GM12878 (cell line): ENCODE data around the gene PITPNB. TPM values are rescaled to one million over a fixed set of nuclear protein-coding genes. Genes with fewer than 3 reads are reported as not detected.

Experiments
- ATAC-seq: fragments of 200-7000 bp; cut with Tn5 transposase; 3 replicates; pipeline ENCODE4 v1.9.1; 2020; ENCODE audit warnings: mild to moderate bottlenecking, moderate library complexity
- BruUV-seq: library from RNA; stranded (reverse); fragments of 400-500 nt; replicated peaks from 2 replicates; lab custom pipeline; 2021; lab: Mats Ljungman, UMichigan
- CTCF ChIA-PET: fragments of 300-600 bp; sonication (Branson Sonifier 250); formaldehyde crosslinking; extraction: SDS; loops from one replicate; lab custom pipeline; 2021; ENCODE audit warnings: inconsistent platforms; lab: Yijun Ruan, JAX
- POLR2A ChIA-PET: fragments of 350-600 bp; formaldehyde crosslinking; extraction: SDS; loops from one replicate; lab custom pipeline; 2021; ENCODE audit warnings: inconsistent platforms; lab: Charles Lee
- RAD21 ChIA-PET: fragments of 300-600 bp; sonication (Branson Sonifier 250); formaldehyde crosslinking; loops from one replicate; lab custom pipeline; 2023; ENCODE audit warnings: antibody characterized with exemption; ENCODE audit not compliant: unreplicated experiment; lab: Charles Lee
- SMC1A ChIA-PET: fragments of 300-600 bp; sonication (Branson Sonifier 250); formaldehyde crosslinking; loops from one replicate; lab custom pipeline; 2023; ENCODE audit not compliant: unreplicated experiment, uncharacterized antibody; lab: Charles Lee
- DNase-seq: peaks from one replicate; pipeline ENCODE4 v3.0.0-alpha.2; 2011; ENCODE audit warnings: low read depth, low spot score
- FAIRE-seq: peaks from 3 replicates; lab custom pipeline; 2011; peaks lifted over from hg19 to GRCh38; lab: Jason Lieb, UNC
- H2AFZ ChIP-seq: 2 replicates; pipeline ENCODE4 v1.6.0; 2011; ENCODE audit warnings: low read depth, low read length, control low read depth; ENCODE audit not compliant: control insufficient read depth
- H3K27ac ChIP-seq: 2 replicates; pipeline ENCODE4 v1.5.1; 2011; ENCODE audit warnings: control low read depth; ENCODE audit not compliant: control insufficient read depth, insufficient read depth
- H3K27me3 ChIP-seq, 2 experiments: replicated peaks in 1 of 2; 2 replicates each; pipeline versions ENCODE4 v1.6.0 to v1.6.1; 2011; ENCODE audit warnings: low read length in 1 of 2; ENCODE audit not compliant: control insufficient read depth in 2 of 2, insufficient read depth in 2 of 2
- H3K36me3 ChIP-seq, 2 experiments: 2 replicates each; pipeline ENCODE4 v1.5.1; 2011; ENCODE audit warnings: low read length in 1 of 2; ENCODE audit not compliant: control insufficient read depth in 2 of 2, insufficient read depth in 2 of 2
- H3K4me1 ChIP-seq: 2 replicates; pipeline ENCODE4 v1.6.1; 2011; ENCODE audit warnings: mild to moderate bottlenecking, low read length, moderate library complexity, mixed read lengths; ENCODE audit not compliant: control insufficient read depth, insufficient read depth
- H3K4me2 ChIP-seq: 2 replicates; pipeline ENCODE4 v1.6.0; 2011; ENCODE audit warnings: control low read depth; ENCODE audit not compliant: control insufficient read depth, insufficient read depth
- H3K4me3 ChIP-seq: fragments of 200-600 bp; sonication (generic); 2 replicates; pipeline ENCODE4 v1.5.1; 2016
- H3K79me2 ChIP-seq: 2 replicates; pipeline ENCODE4 v1.6.0; 2011; ENCODE audit warnings: low read length; ENCODE audit not compliant: control insufficient read depth, insufficient read depth
- H3K9ac ChIP-seq: 2 replicates; pipeline ENCODE4 v1.8.0; 2011; ENCODE audit warnings: low read length, control low read depth, mixed read lengths; ENCODE audit not compliant: control insufficient read depth, insufficient read depth
- H3K9me3 ChIP-seq: replicated peaks from 3 replicates; pipeline ENCODE4 v1.5.1; 2011; ENCODE audit warnings: mild to moderate bottlenecking, low read length; ENCODE audit not compliant: control insufficient read depth, insufficient read depth
- H4K20me1 ChIP-seq: 2 replicates; pipeline ENCODE4 v1.6.0; 2011; ENCODE audit not compliant: control insufficient read depth, insufficient read depth
- CBFB ChIP-seq: IDR thresholded peaks from 2 replicates; pipeline ENCODE4 v1.6.1; 2016; ENCODE audit warnings: antibody characterized with exemption, low read depth
- EED ChIP-seq: sonication (generic); IDR thresholded peaks from 2 replicates; pipeline ENCODE4 v1.6.1; 2016; ENCODE audit warnings: antibody characterized with exemption, low read depth
- HDAC6 ChIP-seq: fragments of 200-600 bp; sonication (generic); IDR thresholded peaks from one replicate; pipeline ENCODE4 v1.8.0; 2017; ENCODE audit warnings: antibody characterized with exemption; ENCODE audit not compliant: unreplicated experiment
- HDGF ChIP-seq: fragments of 450-650 bp; IDR thresholded peaks from 2 replicates; pipeline ENCODE4 v1.6.1; 2016; ENCODE audit warnings: antibody characterized with exemption
- MTA3 ChIP-seq: IDR thresholded peaks from 2 replicates; pipeline ENCODE4 v1.6.1; 2012; ENCODE audit warnings: low read length, inconsistent platforms, borderline replicate concordance
- NFYA ChIP-seq: IDR thresholded peaks from 2 replicates; pipeline ENCODE4 v1.6.1; 2011; ENCODE audit warnings: low read depth, mild to moderate bottlenecking, low read length, improper control_type of control experiment, borderline replicate concordance
- POLR2AphosphoS5 ChIP-seq: IDR thresholded peaks from 2 replicates; pipeline ENCODE4 v1.6.1; 2011; ENCODE audit warnings: mild to moderate bottlenecking, low read length, inconsistent platforms
- SREBF2 ChIP-seq: IDR thresholded peaks from 2 replicates; pipeline ENCODE4 v1.6.1; 2012; ENCODE audit warnings: mild to moderate bottlenecking, low read length
- STAT3 ChIP-seq: IDR thresholded peaks from 2 replicates; pipeline ENCODE4 v1.6.1; 2011; ENCODE audit warnings: low read depth, low read length, improper control_type of control experiment
- YBX1 ChIP-seq: fragments of 450-650 bp; IDR thresholded peaks from 2 replicates; pipeline ENCODE4 v1.6.1; 2016; ENCODE audit warnings: antibody characterized with exemption
- WGBS: methylation state at CpG from one replicate; pipeline ENCODE4 v1.1.6; 2016; ENCODE audit warnings: low lambda C conversion rate; ENCODE audit not compliant: insufficient replicate concordance, insufficient coverage; ENCODE audit errors: missing lambda C conversion rate; 5-methylcytosine and 5-hydroxymethylcytosine counted together
- in situ Hi-C: fragments of 300-500 bp; cut with MboI; formaldehyde crosslinking; loops from 9 replicates; pipeline ENCODE4 v1.14.3; 2018; ENCODE audit warnings: mixed read lengths
- intact Hi-C: fragments of 100-400 bp; cut with micrococcal nuclease; formaldehyde crosslinking; loops from one replicate; pipeline ENCODE4 v1.14.2; 2022; ENCODE audit not compliant: unreplicated experiment
- polyA plus RNA-seq, 11 experiments: library from polyadenylated mRNA; depleted of rRNA in 4 of 11; unstranded in 6 of 11; stranded (reverse) in 5 of 11; fragments of >200 nt; fragmentation: Nextera tagmentation in 4 of 11; fragmentation: Illumina TruSeq in 1 of 11; extraction: Ambion mirVana in 4 of 11; extraction: Trizol in 1 of 11; gene quantifications; 1 replicate in 1 of 11; 2 replicates in 10 of 11; pipeline versions ENCODE4 v1.2.1 to v1.2.3, GENCODE V29; 2011 to 2016; ENCODE audit warnings: inconsistent platforms in 2 of 11, missing spikeins in 2 of 11, low read depth in 1 of 11
- total RNA-seq, 4 experiments: library from RNA; depleted of rRNA in 3 of 4; stranded (reverse); fragments of >200 nt in 3 of 4; fragmentation: Illumina TruSeq in 1 of 4; extraction: Trizol in 1 of 4; gene quantifications; 2 replicates each; pipeline versions ENCODE4 v1.2.1 to v1.2.3, GENCODE V29; 2013 to 2021

PITPNB gene
- total and polyA plus RNA-seq, 10 of the 15 experiments (the other 5 are each of a cell fraction or from before 2014, with no cell fraction given), result 19.7 to 116 (median 64.9) TPM

- ChIA-PET CTCF (no interaction called here), POLR2A (no interaction called here), SMC1A (no interaction called here), RAD21 (no interaction called here)
- intact Hi-C loops, result no loop called here
- no peak for TF ChIP-seq SREBF2
- TF ChIP-seq EED, result no peak
- no peak for TF ChIP-seq STAT3
- TF ChIP-seq HDAC6, result no peak
- no peak for TF ChIP-seq HDGF
- no peak for TF ChIP-seq MTA3
- TF ChIP-seq YBX1, result no peak
- no peak for TF ChIP-seq CBFB
- TF ChIP-seq NFYA, result no peak
- TF ChIP-seq POLR2AphosphoS5, result no peak
- Histone ChIP-seq H4K20me1 (no peaks in the 10 kb centered on the region), H2AFZ (no peak overlapping the region), H3K4me1 (no peaks in the 10 kb centered on the region), H3K9me3 (no peaks in the 10 kb centered on the region), H3K27ac (no peak overlapping the region), H3K9ac (no peak overlapping the region), H3K36me3 (no peaks in the 10 kb centered on the region), H3K4me3 (no peak overlapping the region), H3K4me2 (no peak overlapping the region), H3K79me2 (no peaks in the 10 kb centered on the region), H3K27me3 (peaks cover 0 to 1% of the 10 kb centered on the region in 2 experiments; a peak in 1 of 4 replicates)
- ATAC-seq, result no peak
- in situ Hi-C loops, result no loop called here
- 24% methylated on average over 4 of the region's 4 CpGs for WGBS
- no peak for FAIRE-seq
- DNase-seq, result no peak
- no TSS peak for BruUV-seq
These were observed 42.1 kb upstream of the PITPNB start for GRCh38 chr22:27961182-27961581.
